Lower leg skin (tissue), 4 donors: Measurements from ENCODE around the gene MMD. TPM values are rescaled to one million over a fixed set of nuclear protein-coding genes. Genes with fewer than 3 reads are reported as not detected.
"Not testable (repeated sequence)": the region's sequence is repeated elsewhere in the genome, so short reads cannot be mapped to it uniquely, and the experiment has no call there.

Experiments used
- DNase-seq, 2 donors: peaks; one replicate each; pipeline ENCODE4 v3.0.0-alpha.2; 2019; ENCODE audit warnings: low spot score in 2 of 2
- H3K4me3 ChIP-seq: fragments of 200-600 bp; sonication (generic); 2 replicates; pipeline ENCODE4 v1.5.1; 2017; ENCODE audit warnings: mild to moderate bottlenecking, low read depth; ENCODE audit not compliant: poor library complexity, severe bottlenecking
- POLR2A ChIP-seq, 2 donors: fragments of 450-650 bp; IDR thresholded peaks; one replicate each; pipeline ENCODE4 v1.6.1; 2016 to 2017; ENCODE audit warnings: antibody characterized with exemption in 2 of 2, mild to moderate bottlenecking in 1 of 2, moderate library complexity in 1 of 2
- WGBS, 2 donors: methylation state at CpG; one replicate each; pipeline ENCODE4 v1.1.5; 2018; 5-methylcytosine and 5-hydroxymethylcytosine counted together
- intact Hi-C: fragments of 100-400 bp; cut with DNase I; formaldehyde crosslinking; loops from one replicate; pipeline ENCODE4 v1.15.0; 2023; ENCODE audit warnings: low total_unique reads
- total RNA-seq, 4 donors: library from RNA; depleted of rRNA; stranded (reverse); fragments of >200 nt; gene quantifications; one replicate each; pipeline ENCODE4 v1.1.0, GENCODE V29; 2016
- TF ChIP-seq, protein P1 (sequence below), 3 donors: fragments of 450-650 bp; IDR thresholded peaks; one replicate each; pipeline ENCODE4 v1.5.1; 2016; ENCODE audit warnings: antibody characterized with exemption in 3 of 3, mild to moderate bottlenecking in 3 of 3, moderate library complexity in 2 of 3

MMD gene
- 1 to 10 TPM; 3.2 to 9.7 (median 6.8) TPM for total RNA-seq

DNA sequence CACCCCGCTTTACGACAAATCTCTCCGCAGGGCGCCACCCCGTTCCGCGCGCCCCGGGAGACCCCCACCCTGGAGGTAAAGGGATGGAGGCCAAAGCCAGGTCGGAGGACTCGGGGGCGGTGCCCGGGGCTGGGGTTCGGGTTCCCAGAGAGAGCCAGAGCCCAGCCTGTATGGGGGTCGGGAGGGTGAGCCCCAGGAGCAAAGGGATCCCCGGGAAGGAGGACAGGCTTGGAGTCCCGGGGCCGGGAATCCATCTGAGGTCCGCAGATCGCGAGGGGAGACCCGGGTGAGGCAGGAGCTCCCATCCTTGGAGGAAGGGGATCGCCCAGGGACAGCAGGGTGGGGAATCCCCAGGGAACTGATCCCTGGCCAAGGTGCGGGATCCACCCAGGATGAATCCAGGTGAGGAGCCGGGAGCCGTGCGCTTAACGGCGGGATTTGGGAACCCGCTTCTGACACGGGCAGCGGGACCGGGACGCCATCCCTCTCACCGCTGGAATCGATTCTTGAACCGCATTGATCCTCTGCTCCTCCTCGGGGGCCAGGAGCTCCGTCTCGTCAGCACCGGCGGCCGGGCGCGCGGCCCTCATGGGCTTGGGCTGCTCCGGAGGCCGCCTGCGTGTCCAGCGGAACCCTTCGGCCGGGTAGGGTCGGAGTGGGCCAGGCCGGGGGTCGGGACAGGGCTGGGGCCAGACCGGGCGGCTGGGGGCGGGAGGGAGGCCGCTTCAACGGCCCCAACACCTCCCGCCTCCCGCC lies at the start of gene MMD:
TSS of gene MMD (minus strand) at position 657 of the 756 bp plus-strand sequence. CDS start at position 517, 140 bp downstream.
- no peak for TF ChIP-seq POLR2A (IDR thresholded peaks at IDR 0.05)
- TF ChIP-seq, protein P1, sequence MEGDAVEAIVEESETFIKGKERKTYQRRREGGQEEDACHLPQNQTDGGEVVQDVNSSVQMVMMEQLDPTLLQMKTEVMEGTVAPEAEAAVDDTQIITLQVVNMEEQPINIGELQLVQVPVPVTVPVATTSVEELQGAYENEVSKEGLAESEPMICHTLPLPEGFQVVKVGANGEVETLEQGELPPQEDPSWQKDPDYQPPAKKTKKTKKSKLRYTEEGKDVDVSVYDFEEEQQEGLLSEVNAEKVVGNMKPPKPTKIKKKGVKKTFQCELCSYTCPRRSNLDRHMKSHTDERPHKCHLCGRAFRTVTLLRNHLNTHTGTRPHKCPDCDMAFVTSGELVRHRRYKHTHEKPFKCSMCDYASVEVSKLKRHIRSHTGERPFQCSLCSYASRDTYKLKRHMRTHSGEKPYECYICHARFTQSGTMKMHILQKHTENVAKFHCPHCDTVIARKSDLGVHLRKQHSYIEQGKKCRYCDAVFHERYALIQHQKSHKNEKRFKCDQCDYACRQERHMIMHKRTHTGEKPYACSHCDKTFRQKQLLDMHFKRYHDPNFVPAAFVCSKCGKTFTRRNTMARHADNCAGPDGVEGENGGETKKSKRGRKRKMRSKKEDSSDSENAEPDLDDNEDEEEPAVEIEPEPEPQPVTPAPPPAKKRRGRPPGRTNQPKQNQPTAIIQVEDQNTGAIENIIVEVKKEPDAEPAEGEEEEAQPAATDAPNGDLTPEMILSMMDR (IDR thresholded peaks at IDR 0.05), result no peak
- 0 to 2% methylated on average over 15 to 22 of the region's 62 CpGs for WGBS, 2 donors
- intact Hi-C loops, result no loop called here
- peak; percentile 42 to 89 for DNase-seq
- peak within 1 kb of the TSS; percentile 77 for H3K4me3 ChIP-seq

GRCh38 chr17:55466671-55467070 lies 45.0 kb upstream of the MMD start:
- intact Hi-C loops, result no loop called here
- no peak for TF ChIP-seq POLR2A (IDR thresholded peaks at IDR 0.05)
- TF ChIP-seq, protein P1 (IDR thresholded peaks at IDR 0.05), result no peak
- 42 to 46% methylated on average over 7 of the region's 7 CpGs for WGBS, 2 donors
- no peak overlapping the region for H3K4me3 ChIP-seq
- DNase-seq, result no peak

- H3K4me3 ChIP-seq, intact Hi-C loops, DNase-seq: not testable (repeated sequence)
- 68 to 84% methylated on average over 4 of the region's 4 CpGs for whole genome bisulfite sequencing, 2 donors
Observed at GRCh38 chr17:55465771-55466170, 44.1 kb upstream of the MMD start.

GRCh38 chr17:55463600-55463999 lies 42.0 kb upstream of the MMD start:
- WGBS, 2 donors, result 69 to 75% methylated on average over 2 of the region's 2 CpGs
- DNase-seq, result no peak
- no peak for TF ChIP-seq POLR2A (IDR thresholded peaks at IDR 0.05)
- TF ChIP-seq, protein P1 (IDR thresholded peaks at IDR 0.05), result no peak
- intact Hi-C loops, result no loop called here
- H3K4me3 ChIP-seq, result no peak overlapping the region

GRCh38 chr17:55462711-55463110 lies 41.1 kb upstream of the MMD start:
- DNase-seq, result no peak
- no peak overlapping the region for H3K4me3 ChIP-seq
- intact Hi-C loops, result no loop called here
- TF ChIP-seq POLR2A (IDR thresholded peaks at IDR 0.05), result no peak
- TF ChIP-seq, protein P1 (IDR thresholded peaks at IDR 0.05), result no peak

- TF ChIP-seq POLR2A (IDR thresholded peaks at IDR 0.05), result no peak
- TF ChIP-seq, protein P1 (IDR thresholded peaks at IDR 0.05), result no peak
- WGBS, 2 donors, result 74 to 86% methylated on average over 1 of the region's 1 CpG
- H3K4me3 ChIP-seq, result no peak overlapping the region
- intact Hi-C loops, result no loop called here
- no peak for DNase-seq
Observed at GRCh38 chr17:55462234-55462633, 40.6 kb upstream of the MMD start.
